SK-N-SH treated with all-trans-retinoic acid at 6 μM for 48 hours (cell line): Measurements from ENCODE around the gene SAG.

Experiments
- ATAC-seq: fragments of 200-7000 bp; cut with Tn5 transposase; 3 replicates; pipeline ENCODE4 v1.9.1; 2020; ENCODE audit warnings: mild to moderate bottlenecking, moderate library complexity
- ARNTL ChIP-seq: fragments of 450-650 bp; formaldehyde crosslinking; IDR thresholded peaks from 2 replicates; pipeline ENCODE4 v1.5.0; 2020; ENCODE audit warnings: low read depth, mild to moderate bottlenecking, moderate library complexity, borderline replicate concordance
- BACH2 ChIP-seq: fragments of 250-450 bp; sonication (Bioruptor Pico); IDR thresholded peaks from 2 replicates; pipeline ENCODE4 v1.9.0; 2021; ENCODE audit warnings: mild to moderate bottlenecking, borderline replicate concordance
- CREB5 ChIP-seq: fragments of 250-450 bp; sonication (Bioruptor Pico); IDR thresholded peaks from 2 replicates; pipeline ENCODE4 v1.5.1; 2020; ENCODE audit warnings: low read depth, mild to moderate bottlenecking, moderate library complexity
- CSRNP3 ChIP-seq: fragments of 250-450 bp; sonication (Bioruptor Pico); IDR thresholded peaks from 2 replicates; pipeline ENCODE4 v1.5.1; 2021; ENCODE audit warnings: mild to moderate bottlenecking, moderate library complexity
- GLIS3 ChIP-seq: fragments of 250-450 bp; sonication (Bioruptor Pico); IDR thresholded peaks from 2 replicates; pipeline ENCODE4 v1.5.0; 2020; ENCODE audit warnings: mild to moderate bottlenecking, moderate library complexity
- ISL1 ChIP-seq: fragments of 250-450 bp; sonication (Bioruptor Pico); IDR thresholded peaks from 2 replicates; pipeline ENCODE4 v2.1.2; 2022; ENCODE audit warnings: mild to moderate bottlenecking, moderate library complexity
- OSR1 ChIP-seq: fragments of 250-450 bp; sonication (Bioruptor Pico); IDR thresholded peaks from 2 replicates; pipeline ENCODE4 v1.8.0; 2022; ENCODE audit warnings: moderate library complexity, mild to moderate bottlenecking, inconsistent platforms
- PATZ1 ChIP-seq: fragments of 250-450 bp; sonication (Bioruptor Pico); IDR thresholded peaks from 2 replicates; pipeline ENCODE4 v1.8.0; 2020; ENCODE audit warnings: mild to moderate bottlenecking, moderate library complexity, borderline replicate concordance
- POU6F1 ChIP-seq: fragments of 250-450 bp; sonication (Bioruptor Pico); IDR thresholded peaks from 2 replicates; pipeline ENCODE4 v1.8.0; 2021; ENCODE audit warnings: low read depth, mild to moderate bottlenecking, moderate library complexity, borderline replicate concordance
- PPARA ChIP-seq: fragments of 250-450 bp; sonication (Bioruptor Pico); IDR thresholded peaks from 2 replicates; pipeline ENCODE4 v1.5.0; 2020; ENCODE audit warnings: mild to moderate bottlenecking, borderline replicate concordance
- RARB ChIP-seq: fragments of 250-450 bp; sonication (Bioruptor Pico); IDR thresholded peaks from 2 replicates; pipeline ENCODE4 v1.8.0; 2021; ENCODE audit warnings: mild to moderate bottlenecking, moderate library complexity
- SNAI2 ChIP-seq: fragments of 250-450 bp; sonication (Bioruptor Pico); IDR thresholded peaks from 2 replicates; pipeline ENCODE4 v1.5.0; 2020; ENCODE audit warnings: mild to moderate bottlenecking, moderate library complexity
- TCF4 ChIP-seq: fragments of 250-450 bp; sonication (Bioruptor Pico); IDR thresholded peaks from 2 replicates; pipeline ENCODE4 v1.8.0; 2021; ENCODE audit warnings: mild to moderate bottlenecking, moderate library complexity, borderline replicate concordance
- TSHZ2 ChIP-seq: fragments of 250-450 bp; sonication (Bioruptor Pico); IDR thresholded peaks from 2 replicates; pipeline ENCODE4 v1.5.0; 2020; ENCODE audit warnings: mild to moderate bottlenecking, moderate library complexity
- ZC3H10 ChIP-seq: fragments of 250-450 bp; sonication (Bioruptor Pico); IDR thresholded peaks from 2 replicates; pipeline ENCODE4 v1.5.1; 2021; ENCODE audit warnings: mild to moderate bottlenecking, moderate library complexity
- ZFP3 ChIP-seq: fragments of 250-450 bp; sonication (Bioruptor Pico); IDR thresholded peaks from 2 replicates; pipeline ENCODE4 v1.5.0; 2020; ENCODE audit warnings: mild to moderate bottlenecking, moderate library complexity
- ZFP30 ChIP-seq: fragments of 450-650 bp; formaldehyde crosslinking; IDR thresholded peaks from 2 replicates; pipeline ENCODE4 v1.5.0; 2022; ENCODE audit warnings: mild to moderate bottlenecking, moderate library complexity
- ZNF565 ChIP-seq: fragments of 450-650 bp; formaldehyde crosslinking; conservative IDR thresholded peaks from 2 replicates; pipeline ENCODE4 v1.5.0; 2020; ENCODE audit warnings: low read depth, mild to moderate bottlenecking, moderate library complexity
- ZNF70 ChIP-seq: fragments of 450-650 bp; formaldehyde crosslinking; IDR thresholded peaks from 2 replicates; pipeline ENCODE4 v1.5.0; 2020; ENCODE audit warnings: mild to moderate bottlenecking, moderate library complexity
- ZNF8 ChIP-seq: fragments of 450-650 bp; formaldehyde crosslinking; IDR thresholded peaks from 2 replicates; pipeline ENCODE4 v1.5.0; 2020; ENCODE audit warnings: mild to moderate bottlenecking, moderate library complexity

Gene SAG

GRCh38 chr2:233288663-233289062 lies 19.0 kb upstream of the SAG start:
- no peak for TF ChIP-seq ZNF8 (CRISPR knock-in tag)
- no peak for TF ChIP-seq BACH2 (CRISPR knock-in tag)
- no peak for TF ChIP-seq RARB
- TF ChIP-seq POU6F1, result no peak
- no peak for TF ChIP-seq GLIS3
- TF ChIP-seq TCF4, result no peak
- no peak for TF ChIP-seq PPARA (CRISPR knock-in tag)
- ATAC-seq, result no peak

GRCh38 chr2:233289648-233290047 lies 18.0 kb upstream of the SAG start:
- no peak for TF ChIP-seq ZC3H10 (CRISPR knock-in tag)
- no peak for TF ChIP-seq OSR1 (CRISPR knock-in tag)
- no peak for TF ChIP-seq GLIS3
- TF ChIP-seq PATZ1 (CRISPR knock-in tag), result no peak
- no peak for TF ChIP-seq TCF4
- no peak for TF ChIP-seq CREB5
- TF ChIP-seq ARNTL (CRISPR knock-in tag), result no peak
- no peak for TF ChIP-seq ISL1 (CRISPR knock-in tag)
- no peak for TF ChIP-seq ZNF8 (CRISPR knock-in tag)
- TF ChIP-seq POU6F1, result no peak
- TF ChIP-seq ZFP30 (CRISPR knock-in tag), result no peak
- no peak for TF ChIP-seq ZNF70
- TF ChIP-seq ZFP3, result no peak
- TF ChIP-seq SNAI2 (CRISPR knock-in tag), result no peak
- no peak for TF ChIP-seq ZNF565 (CRISPR knock-in tag)
- TF ChIP-seq BACH2 (CRISPR knock-in tag), result no peak
- ATAC-seq, result no peak

- ATAC-seq, result no peak
- TF ChIP-seq ZFP30 (CRISPR knock-in tag), result no peak
- no peak for TF ChIP-seq GLIS3
- no peak for TF ChIP-seq POU6F1
Measured at GRCh38 chr2:233290051-233290845, 17.4 kb upstream of the SAG start.

GRCh38 chr2:233295891-233296290 lies 11.7 kb upstream of the SAG start:
- no peak for ATAC-seq
- no peak for TF ChIP-seq SNAI2 (CRISPR knock-in tag)
- TF ChIP-seq ARNTL (CRISPR knock-in tag), result no peak

GRCh38 chr2:233297076-233297475 lies 10.5 kb upstream of the SAG start:
- ATAC-seq, result no peak
- TF ChIP-seq ZC3H10 (CRISPR knock-in tag) (no peak), CSRNP3 (CRISPR knock-in tag) (no peak), CREB5 (no peak), TCF4 (no peak), ZNF8 (CRISPR knock-in tag) (no peak), ZNF70 (no peak), TSHZ2 (no peak), ARNTL (CRISPR knock-in tag) (no peak)
